IPS-11a (cell line): ENCODE data around the gene NHP2.
A peak's percentile ranks its signal among the peaks of the same experiment; 100 is the strongest.
"Not testable (repeated sequence)": the region's sequence is repeated elsewhere in the genome, so short reads cannot be mapped to it uniquely, and the experiment has no call there.

Source experiments
- H3K4me3 ChIP-seq: one replicate; pipeline ENCODE4 v1.5.1; 2013; ENCODE audit warnings: low read depth, low read length, control low read depth

The NHP2 gene

GRCh38 chr5:178153530-178154340 lies at the start of gene NHP2:
Gene NHP2, minus strand, starts transcription at chr5:178153885. Its CDS starts 68 bp downstream, at chr5:178153817.
- peak within 1 kb of the TSS; percentile 82 for H3K4me3 ChIP-seq

GRCh38 chr5:178202541-178202940 lies 48.9 kb upstream of the NHP2 start:
- no peak overlapping the region for H3K4me3 ChIP-seq

- H3K4me3 ChIP-seq = no peak overlapping the region
These were observed 48.2 kb upstream of the NHP2 start for GRCh38 chr5:178201927-178202235.

- H3K4me3 ChIP-seq = no peak overlapping the region
These were observed 47.7 kb upstream of the NHP2 start for GRCh38 chr5:178201221-178201926.

GRCh38 chr5:178199581-178200434 lies 46.1 kb upstream of the NHP2 start:
- H3K4me3 ChIP-seq = no peak overlapping the region

GRCh38 chr5:178198706-178199105 lies 45.0 kb upstream of the NHP2 start:
- no peak overlapping the region for H3K4me3 ChIP-seq

- H3K4me3 ChIP-seq = not testable (repeated sequence)
These were observed 44.5 kb upstream of the NHP2 start for GRCh38 chr5:178198151-178198550.

GRCh38 chr5:178196986-178197385 lies 43.3 kb upstream of the NHP2 start:
- no peak overlapping the region for H3K4me3 ChIP-seq

- H3K4me3 ChIP-seq = no peak overlapping the region
These were observed 42.7 kb upstream of the NHP2 start for GRCh38 chr5:178196281-178196812.

GRCh38 chr5:178194026-178194425 lies 40.3 kb upstream of the NHP2 start:
- no peak overlapping the region for H3K4me3 ChIP-seq

- no peak overlapping the region for H3K4me3 ChIP-seq
These were observed 39.6 kb upstream of the NHP2 start for GRCh38 chr5:178193251-178193809.

GRCh38 chr5:178192787-178193186 lies 39.1 kb upstream of the NHP2 start:
- no peak overlapping the region for H3K4me3 ChIP-seq

GRCh38 chr5:178192244-178192643 lies 38.6 kb upstream of the NHP2 start:
- H3K4me3 ChIP-seq = no peak overlapping the region

GRCh38 chr5:178191661-178192060 lies 38.0 kb upstream of the NHP2 start:
- no peak overlapping the region for H3K4me3 ChIP-seq

- no peak overlapping the region for H3K4me3 ChIP-seq
These were observed 35.7 kb upstream of the NHP2 start for GRCh38 chr5:178189433-178189832.

- no peak within 1 kb of the TSS for H3K4me3 ChIP-seq
These were observed 33.3 kb upstream of the NHP2 start, which contains the start of gene GMCL2 for GRCh38 chr5:178187014-178187413. Gene GMCL2, minus strand, starts transcription at chr5:178187371. Its CDS starts 72 bp downstream, at chr5:178187299.

- no peak overlapping the region for H3K4me3 ChIP-seq
These were observed 32.7 kb upstream of the NHP2 start for GRCh38 chr5:178186427-178186826.

- no peak overlapping the region for H3K4me3 ChIP-seq
These were observed 28.6 kb upstream of the NHP2 start for GRCh38 chr5:178182158-178182876.

GRCh38 chr5:178180141-178180863 lies 26.6 kb upstream of the NHP2 start:
- no peak overlapping the region for H3K4me3 ChIP-seq

GRCh38 chr5:178177569-178177968 lies 23.9 kb upstream of the NHP2 start:
- no peak overlapping the region for H3K4me3 ChIP-seq
